Kidney (tissue), 14 donors: Measurements from ENCODE around the gene ATP10B. TPM values are rescaled to one million over a fixed set of nuclear protein-coding genes. Genes with fewer than 3 reads are reported as not detected.

Source experiments
- DNase-seq, 5 donors: peaks; one replicate each; pipeline ENCODE4 v3.0.0-alpha.2; 2013 to 2020
- FAIRE-seq: peaks from 2 replicates; lab custom pipeline; 2012; peaks lifted over from hg19 to GRCh38; lab: Jason Lieb, UNC
- H3K27ac ChIP-seq, 2 donors: one replicate each; pipeline ENCODE4 v1.7.0; 2013; ENCODE audit warnings: low read depth in 2 of 2, low read length in 2 of 2, inconsistent platforms in 1 of 2
- H3K27me3 ChIP-seq: one replicate; pipeline ENCODE4 v1.7.1; 2013; ENCODE audit warnings: low read length, inconsistent platforms; ENCODE audit not compliant: control insufficient read depth, insufficient read depth
- H3K36me3 ChIP-seq, 3 donors: one replicate each; pipeline versions ENCODE4 v1.7.0 to v1.7.1; 2013; ENCODE audit warnings: low read length in 3 of 3, control low read depth in 1 of 3, inconsistent platforms in 1 of 3; ENCODE audit not compliant: insufficient read depth in 3 of 3, control insufficient read depth in 2 of 3
- H3K4me1 ChIP-seq, 3 donors: one replicate each; pipeline versions ENCODE4 v1.7.0 to v1.7.1; 2013; ENCODE audit warnings: low read length in 3 of 3, inconsistent platforms in 1 of 3, low read depth in 1 of 3; ENCODE audit not compliant: control insufficient read depth in 2 of 3, insufficient read depth in 2 of 3
- H3K4me3 ChIP-seq, 3 donors: one replicate each; pipeline versions ENCODE4 v1.7.0 to v1.8.1; 2013; ENCODE audit warnings: low read length in 3 of 3, control low read depth in 1 of 3, inconsistent platforms in 1 of 3
- H3K9ac ChIP-seq, 3 donors: one replicate each; pipeline versions ENCODE4 v1.7.0 to v1.7.1; 2013; ENCODE audit warnings: low read length in 3 of 3, control low read depth in 1 of 3, inconsistent platforms in 1 of 3
- H3K9me3 ChIP-seq, 3 donors: one replicate each; pipeline versions ENCODE4 v1.7.0 to v1.7.1; 2013; ENCODE audit warnings: low read length in 3 of 3, control low read depth in 1 of 3, inconsistent platforms in 1 of 3; ENCODE audit not compliant: control insufficient read depth in 2 of 3, insufficient read depth in 1 of 3
- intact Hi-C: fragments of 100-400 bp; cut with DNase I; formaldehyde crosslinking; loops from one replicate; pipeline ENCODE4 v1.11.1; 2022
- polyA plus RNA-seq: library from polyadenylated mRNA; stranded (reverse); fragments of 350-450 nt; fragmentation: Illumina TruSeq; extraction: RNeasy Lipid Tissue Mini Kit (QIAGEN cat#74804); gene quantifications from one replicate; pipeline ENCODE4 v1.2.3, GENCODE V29; 2014; ENCODE audit warnings: low read depth, low replicate concordance; ENCODE audit not compliant: insufficient read depth
- total RNA-seq: library from RNA; stranded (reverse); fragmentation: NEBNext Ultra II Directional; extraction: Animal tissue kit (Norgen Biotek cat#: 25700); gene quantifications from one replicate; pipeline ENCODE4 v1.2.1, GENCODE V29; 2021
- TF ChIP-seq, protein P1 (sequence below): IDR thresholded peaks from 3 replicates; pipeline ENCODE4 v1.5.1; 2012; ENCODE audit warnings: mild to moderate bottlenecking, moderate library complexity, borderline replicate concordance; ENCODE audit not compliant: insufficient read depth; ENCODE audit errors: extremely low read depth
- donor health status: control.
- donor health status: control.
- donor health status: control.
- donor health status: control.
- donor health status: control.
- donor health status: DM: yes; HTN: yes; CAD: no.
- donor health status: Normal renal cell carcinoma (clear cell type).

Gene ATP10B
- total and polyA plus RNA-seq, 2 donors from 2014 or later, result 1.4 TPM; not detected in 1

DNA sequence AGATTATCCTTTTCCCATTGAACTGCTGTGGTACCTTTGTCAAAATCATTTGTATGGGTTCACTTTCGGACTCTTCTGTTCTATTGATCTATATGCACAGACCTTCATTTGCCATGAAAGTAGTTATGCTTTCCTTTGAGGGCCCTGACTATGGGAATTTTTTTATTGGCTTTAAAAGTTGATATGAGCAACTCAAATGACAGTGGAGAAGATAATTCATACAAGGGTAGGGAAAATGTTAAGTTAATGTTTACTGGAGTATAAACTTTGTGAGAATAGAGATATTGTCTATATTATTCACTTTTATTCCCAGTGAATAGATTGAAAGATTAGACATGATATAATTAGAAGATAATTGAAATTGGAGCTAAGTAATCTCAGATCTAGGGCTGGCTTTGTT is 94.8 kb downstream of the ATP10B start:
- H3K4me3 ChIP-seq, result no peak overlapping the region
- DNase-seq, result no peak
- TF ChIP-seq, protein P1, sequence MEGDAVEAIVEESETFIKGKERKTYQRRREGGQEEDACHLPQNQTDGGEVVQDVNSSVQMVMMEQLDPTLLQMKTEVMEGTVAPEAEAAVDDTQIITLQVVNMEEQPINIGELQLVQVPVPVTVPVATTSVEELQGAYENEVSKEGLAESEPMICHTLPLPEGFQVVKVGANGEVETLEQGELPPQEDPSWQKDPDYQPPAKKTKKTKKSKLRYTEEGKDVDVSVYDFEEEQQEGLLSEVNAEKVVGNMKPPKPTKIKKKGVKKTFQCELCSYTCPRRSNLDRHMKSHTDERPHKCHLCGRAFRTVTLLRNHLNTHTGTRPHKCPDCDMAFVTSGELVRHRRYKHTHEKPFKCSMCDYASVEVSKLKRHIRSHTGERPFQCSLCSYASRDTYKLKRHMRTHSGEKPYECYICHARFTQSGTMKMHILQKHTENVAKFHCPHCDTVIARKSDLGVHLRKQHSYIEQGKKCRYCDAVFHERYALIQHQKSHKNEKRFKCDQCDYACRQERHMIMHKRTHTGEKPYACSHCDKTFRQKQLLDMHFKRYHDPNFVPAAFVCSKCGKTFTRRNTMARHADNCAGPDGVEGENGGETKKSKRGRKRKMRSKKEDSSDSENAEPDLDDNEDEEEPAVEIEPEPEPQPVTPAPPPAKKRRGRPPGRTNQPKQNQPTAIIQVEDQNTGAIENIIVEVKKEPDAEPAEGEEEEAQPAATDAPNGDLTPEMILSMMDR, result no peak
- H3K4me1 ChIP-seq, result no peaks in the 10 kb centered on the region
- intact Hi-C loops, result no loop called here
- no peaks in the 10 kb centered on the region for H3K9me3 ChIP-seq
- no peaks in the 10 kb centered on the region for H3K27me3 ChIP-seq
- H3K27ac ChIP-seq, result no peak overlapping the region
- no peak overlapping the region for H3K9ac ChIP-seq
- FAIRE-seq, result no peak
- no peaks in the 10 kb centered on the region for H3K36me3 ChIP-seq

- Histone ChIP-seq H3K9me3 (no peaks in the 10 kb centered on the region), H3K9ac (no peak overlapping the region), H3K4me1 (no peaks in the 10 kb centered on the region), H3K4me3 (no peak overlapping the region), H3K27ac (no peak overlapping the region), H3K36me3 (no peaks in the 10 kb centered on the region), H3K27me3 (no peaks in the 10 kb centered on the region)
- TF ChIP-seq, protein P1, result no peak
- intact Hi-C loops, result no loop called here
- FAIRE-seq (no peak), DNase-seq (no peak)
Observed at GRCh38 chr5:160750938-160751657, 100.9 kb downstream of the ATP10B start.

DNA sequence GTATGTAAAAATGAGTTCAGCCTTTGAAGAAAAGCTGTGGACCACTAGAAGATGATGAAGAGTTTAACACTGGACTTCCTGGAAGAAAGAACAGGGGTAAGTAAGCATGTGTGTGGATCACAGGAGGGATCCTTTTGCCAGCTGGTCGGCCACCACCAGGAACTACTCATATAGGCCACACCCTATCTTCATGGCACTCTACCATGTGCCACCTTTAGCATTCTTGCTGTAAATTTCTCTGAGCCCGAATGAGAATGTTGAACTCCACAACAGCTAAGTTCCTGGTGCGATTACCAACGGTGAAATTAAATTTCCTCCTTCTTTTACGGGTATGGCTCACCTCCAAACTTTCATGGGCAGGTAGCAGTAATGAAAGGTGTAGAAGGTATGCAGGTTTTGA is 102.3 kb downstream of the ATP10B start:
- intact Hi-C loops, result no loop called here
- Histone ChIP-seq H3K9me3 (no peaks in the 10 kb centered on the region), H3K27ac (no peak overlapping the region), H3K27me3 (no peaks in the 10 kb centered on the region), H3K9ac (no peak overlapping the region), H3K4me1 (no peaks in the 10 kb centered on the region), H3K36me3 (no peaks in the 10 kb centered on the region), H3K4me3 (no peak overlapping the region)
- TF ChIP-seq, protein P1, result no peak
- no peak for FAIRE-seq
- no peak for DNase-seq

DNA sequence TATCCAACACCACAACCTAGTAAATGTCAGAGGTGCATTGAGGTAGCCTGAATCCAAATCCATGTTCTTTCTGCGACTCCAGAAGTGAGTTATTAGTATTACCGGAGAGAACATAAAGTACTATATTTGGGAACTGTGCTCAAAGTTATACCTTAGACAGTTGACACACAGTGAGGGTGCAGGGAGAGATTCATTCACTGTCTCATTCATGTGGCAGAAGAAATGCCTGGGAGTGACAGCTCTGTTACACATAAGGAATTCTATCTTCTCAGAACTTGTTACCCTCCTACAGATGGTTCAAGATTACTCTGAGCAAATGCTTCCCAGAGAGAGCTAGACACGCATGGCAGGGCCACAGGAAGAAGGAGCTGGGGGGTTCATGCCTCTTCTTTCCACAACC is 103.0 kb downstream of the ATP10B start:
- Histone ChIP-seq H3K4me1 (no peaks in the 10 kb centered on the region), H3K27me3 (no peaks in the 10 kb centered on the region), H3K9me3 (no peaks in the 10 kb centered on the region), H3K4me3 (no peak overlapping the region), H3K9ac (no peak overlapping the region), H3K27ac (no peak overlapping the region), H3K36me3 (no peaks in the 10 kb centered on the region)
- intact Hi-C loops, result no loop called here
- TF ChIP-seq, protein P1, result no peak
- FAIRE-seq (no peak), DNase-seq (peak in 3 of 5 donors; percentile 18 to 44 (median 44))
